Naive thymus-derived CD4-positive, alpha-beta T cell (primary cell): ENCODE measurements around the gene ARIH2. TPM values are rescaled to one million over a fixed set of nuclear protein-coding genes. Genes with fewer than 3 reads are reported as not detected.
A peak's percentile ranks its signal among the peaks of the same experiment; 100 is the strongest.

Experiments used
- ATAC-seq: fragments of 150-1000 bp; cut with Tn5 transposase; 2 replicates; pipeline ENCODE4 v1.10.0; 2021; ENCODE audit warnings: mild to moderate bottlenecking, moderate library complexity
- CTCF ChIA-PET: fragments of 350-600 bp; sonication (Branson Sonifier 250); formaldehyde crosslinking; loops from one replicate; lab custom pipeline; 2021; ENCODE audit warnings: antibody characterized with exemption; lab: Charles Lee
- POLR2A ChIA-PET: fragments of 350-600 bp; sonication (Branson Sonifier 250); formaldehyde crosslinking; loops from one replicate; lab custom pipeline; 2021; ENCODE audit warnings: antibody characterized with exemption, inconsistent platforms; lab: Charles Lee
- DNase-seq, 9 donors: peaks; one replicate each; pipeline versions ENCODE4 v3.0.0 to v3.0.0-alpha.2; 2020 to 2022; ENCODE audit warnings: mixed read lengths in 1 of 9
- H3K27ac ChIP-seq: one replicate; pipeline ENCODE4 v1.7.0; 2013; ENCODE audit warnings: mild to moderate bottlenecking, low read depth, low read length, moderate library complexity
- H3K27me3 ChIP-seq, 2 donors: one replicate each; pipeline ENCODE4 v1.7.0; 2013; ENCODE audit warnings: low read length in 2 of 2, mild to moderate bottlenecking in 2 of 2, moderate library complexity in 2 of 2; ENCODE audit not compliant: control insufficient read depth in 2 of 2, insufficient read depth in 2 of 2
- H3K36me3 ChIP-seq, 3 experiments: 1 replicate in 2 of 3; 2 replicates in 1 of 3; pipeline ENCODE4 v1.7.0; 2013; ENCODE audit warnings: low read length in 3 of 3, mild to moderate bottlenecking in 3 of 3, moderate library complexity in 1 of 3; ENCODE audit not compliant: insufficient read depth in 3 of 3, control insufficient read depth in 2 of 3
- H3K4me1 ChIP-seq, 2 donors: one replicate each; pipeline ENCODE4 v1.7.0; 2013; ENCODE audit warnings: low read length in 2 of 2, mild to moderate bottlenecking in 2 of 2, moderate library complexity in 1 of 2; ENCODE audit not compliant: control insufficient read depth in 2 of 2, insufficient read depth in 2 of 2
- H3K4me3 ChIP-seq: 2 replicates; pipeline ENCODE4 v1.7.0; 2013; ENCODE audit warnings: mild to moderate bottlenecking, low read length
- H3K9me3 ChIP-seq, 3 experiments: 1 replicate in 2 of 3; 2 replicates in 1 of 3; pipeline ENCODE4 v1.7.0; 2013; ENCODE audit warnings: low read length in 3 of 3; ENCODE audit not compliant: control insufficient read depth in 2 of 3
- H3K27ac Mint-ChIP-seq, 9 donors: one replicate each; pipeline ENCODE4 v1.8.0; 2020 to 2022; ENCODE audit warnings: mixed read lengths in 9 of 9, mild to moderate bottlenecking in 8 of 9, moderate library complexity in 5 of 9, inconsistent platforms in 2 of 9
- H3K27me3 Mint-ChIP-seq, 5 donors: one replicate each; pipeline ENCODE4 v1.8.0; 2021 to 2022; ENCODE audit warnings: mixed read lengths in 5 of 5, mild to moderate bottlenecking in 1 of 5
- H3K36me3 Mint-ChIP-seq, 5 donors: one replicate each; pipeline ENCODE4 v1.8.0; 2020 to 2022; ENCODE audit warnings: mixed read lengths in 5 of 5, mild to moderate bottlenecking in 3 of 5, inconsistent platforms in 1 of 5
- H3K4me1 Mint-ChIP-seq, 7 donors: one replicate each; pipeline ENCODE4 v1.8.0; 2020 to 2022; ENCODE audit warnings: mixed read lengths in 7 of 7, mild to moderate bottlenecking in 3 of 7, inconsistent platforms in 1 of 7
- H3K4me3 Mint-ChIP-seq, 10 donors: one replicate each; pipeline ENCODE4 v1.8.0; 2020 to 2022; ENCODE audit warnings: mild to moderate bottlenecking in 10 of 10, mixed read lengths in 10 of 10, moderate library complexity in 6 of 10, inconsistent platforms in 2 of 10
- H3K9me3 Mint-ChIP-seq, 11 donors: one replicate each; pipeline ENCODE4 v1.8.0; 2020 to 2022; ENCODE audit warnings: mixed read lengths in 11 of 11, mild to moderate bottlenecking in 4 of 11, inconsistent platforms in 1 of 11, moderate library complexity in 1 of 11
- intact Hi-C, 2 donors: fragments of 100-400 bp; cut with micrococcal nuclease; formaldehyde crosslinking; loops; one replicate each; pipeline ENCODE4 v1.15.1; 2023
- polyA plus RNA-seq, 2 donors: library from polyadenylated mRNA; unstranded; fragments of 300-500 nt; fragmentation: Illumina TruSeq; gene quantifications; one replicate each; pipeline ENCODE4 v1.2.3, GENCODE V29; 2021
- total RNA-seq, 6 experiments: library from RNA in 5 of 6; stranded (reverse) in 5 of 6; gene quantifications; 1 replicate in 5 of 6; 2 replicates in 1 of 6; pipeline ENCODE4 v1.2.3 and lab custom pipeline; 2021 to 2026

Gene ARIH2
- total and polyA plus RNA-seq, 7 experiments from 2014 or later: 103 to 189 (median 140) TPM

DNA sequence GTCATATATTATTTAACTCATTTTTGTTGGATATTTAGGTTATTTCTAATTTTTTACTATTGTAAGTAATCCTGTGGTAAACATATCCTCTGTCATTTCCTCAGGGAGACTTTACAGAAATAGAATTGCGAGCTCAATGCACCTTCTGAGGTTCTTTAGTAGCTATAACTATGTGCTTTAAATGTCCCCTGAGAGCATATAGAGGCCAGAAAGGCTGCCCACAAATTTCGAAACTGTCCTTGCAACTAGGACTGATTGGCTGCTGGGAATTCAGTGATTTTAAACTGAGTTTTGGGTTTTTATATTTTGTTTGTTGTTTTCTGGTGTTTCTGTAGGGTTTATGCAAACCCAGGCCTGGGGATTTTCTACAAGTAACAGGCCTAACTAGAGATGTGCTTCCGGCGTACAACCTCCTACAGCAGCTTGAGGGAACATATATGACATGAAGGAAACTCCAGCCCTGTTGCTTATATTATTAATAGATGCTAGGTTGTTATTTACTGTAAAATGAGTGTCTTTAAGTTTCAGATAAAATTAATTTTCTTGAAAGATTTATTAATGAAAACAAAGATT, 42.3 kb downstream of the ARIH2 start:
- POLR2A ChIA-PET: no interaction called here
- peaks cover 0 to 54% (median 4%) of the 10 kb centered on the region in 3 experiments for H3K36me3 ChIP-seq
- Mint-ChIP-seq H3K27ac (peak overlapping the region in 1 of 9 donors; percentile 52), H3K4me3 (no peak overlapping the region), H3K27me3 (no peaks in the 10 kb centered on the region), H3K36me3 (peaks cover 0 to 16% (median 3%) of the 10 kb centered on the region in 5 donors), H3K4me1 (peaks cover 0 to 6% (median 3%) of the 10 kb centered on the region in 7 donors), H3K9me3 (no peaks in the 10 kb centered on the region)
- intact Hi-C loops: no loop called here
- H3K27ac ChIP-seq: no peak overlapping the region
- ATAC-seq (no peak), DNase-seq (no peak)
- H3K9me3 ChIP-seq: no peaks in the 10 kb centered on the region
- H3K27me3 ChIP-seq: no peaks in the 10 kb centered on the region
- H3K4me1 ChIP-seq: no peaks in the 10 kb centered on the region
- no peak overlapping the region for H3K4me3 ChIP-seq
- CTCF ChIA-PET: no interaction called here

DNA sequence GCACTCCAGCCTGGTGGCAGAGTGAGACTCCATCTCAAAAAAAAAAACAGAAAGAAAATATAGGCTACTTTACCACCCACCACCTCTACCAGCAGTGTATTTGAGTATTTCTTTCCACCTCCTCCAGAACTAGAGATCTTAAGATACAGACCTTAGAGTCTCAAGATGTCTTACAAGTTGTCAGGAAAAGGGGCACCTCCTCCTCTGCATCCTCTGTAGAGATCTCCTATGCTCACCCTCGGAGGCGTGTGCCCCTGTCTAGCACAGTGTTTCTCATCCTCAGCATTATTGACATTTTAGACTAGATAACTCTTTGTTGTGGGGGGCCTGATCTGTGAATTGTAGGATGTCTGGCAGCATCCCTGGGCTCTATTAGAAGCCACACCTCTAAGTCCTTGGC, 43.7 kb downstream of the ARIH2 start:
- DNase-seq (no peak), ATAC-seq (no peak)
- intact Hi-C loops: no loop called here
- H3K4me3 Mint-ChIP-seq: no peak overlapping the region
- POLR2A ChIA-PET: no interaction called here
- H3K36me3 Mint-ChIP-seq: peaks cover 0 to 21% (median 7%) of the 10 kb centered on the region in 5 donors
- Histone ChIP-seq H3K36me3 (peaks cover 0 to 61% (median 11%) of the 10 kb centered on the region in 3 experiments), H3K27ac (no peak overlapping the region), H3K4me3 (no peak overlapping the region), H3K27me3 (no peaks in the 10 kb centered on the region), H3K4me1 (no peaks in the 10 kb centered on the region), H3K9me3 (no peaks in the 10 kb centered on the region)
- CTCF ChIA-PET: no interaction called here
- no peaks in the 10 kb centered on the region for H3K27me3 Mint-ChIP-seq
- H3K4me1 Mint-ChIP-seq: peaks cover 0 to 11% (median 5%) of the 10 kb centered on the region in 7 donors
- H3K9me3 Mint-ChIP-seq: no peaks in the 10 kb centered on the region
- peak overlapping the region in 6 of 9 donors; percentile 5 to 60 (median 42) for H3K27ac Mint-ChIP-seq

DNA sequence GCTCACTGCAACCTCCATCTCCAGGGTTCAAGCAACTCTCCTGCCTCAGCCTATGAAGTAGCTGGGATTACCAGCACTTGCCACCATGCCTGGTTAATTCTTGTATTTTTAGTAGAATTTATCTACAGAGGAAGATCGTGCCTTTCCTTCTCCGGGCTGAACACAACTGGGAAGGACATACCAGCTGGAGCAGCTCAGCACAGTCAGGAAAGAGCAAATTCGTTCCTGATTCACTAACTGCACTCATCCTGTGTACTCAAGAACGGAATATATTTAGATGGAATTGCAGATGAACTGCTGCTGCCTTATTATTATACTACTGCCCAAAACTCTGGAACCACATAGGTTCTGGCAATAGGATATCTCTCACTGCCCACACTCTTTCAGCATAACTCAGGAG, 44.3 kb downstream of the ARIH2 start:
- no peak for DNase-seq
- Mint-ChIP-seq H3K27ac (peak overlapping the region in 2 of 9 donors; percentile 14 to 62), H3K4me1 (peaks cover 0 to 10% (median 4%) of the 10 kb centered on the region in 7 donors), H3K36me3 (peaks cover 0 to 22% (median 8%) of the 10 kb centered on the region in 5 donors), H3K27me3 (no peaks in the 10 kb centered on the region), H3K4me3 (no peak overlapping the region), H3K9me3 (no peaks in the 10 kb centered on the region)
- H3K27me3 ChIP-seq: no peaks in the 10 kb centered on the region
- no peaks in the 10 kb centered on the region for H3K4me1 ChIP-seq
- no peaks in the 10 kb centered on the region for H3K9me3 ChIP-seq
- ChIA-PET CTCF (no interaction called here), POLR2A (no interaction called here)
- no peak for ATAC-seq
- H3K36me3 ChIP-seq: peaks cover 0 to 61% (median 11%) of the 10 kb centered on the region in 3 experiments
- H3K4me3 ChIP-seq: no peak overlapping the region
- no peak overlapping the region for H3K27ac ChIP-seq
- intact Hi-C loops: no loop called here

DNA sequence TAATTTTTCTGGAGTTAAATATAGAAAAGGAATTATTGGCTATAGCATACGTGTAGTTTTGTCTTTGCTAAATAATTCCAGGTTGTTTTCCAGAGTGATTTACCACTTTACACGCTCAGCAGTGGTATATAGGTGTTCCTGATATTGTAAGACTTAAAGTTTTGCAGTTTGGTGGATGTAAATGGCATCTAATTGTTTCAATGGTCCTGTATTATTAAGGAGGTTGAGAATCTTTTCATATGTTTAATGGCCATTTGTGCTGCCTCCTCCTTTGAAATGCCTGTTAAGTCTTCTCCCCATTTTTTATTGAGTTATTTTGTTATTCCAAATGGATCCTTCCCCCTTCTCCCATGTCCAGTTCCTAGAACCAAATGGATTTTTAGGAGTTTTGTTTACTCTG, 44.9 kb downstream of the ARIH2 start:
- Mint-ChIP-seq H3K27ac (peak overlapping the region in 2 of 9 donors; percentile 28 to 62), H3K9me3 (no peaks in the 10 kb centered on the region), H3K4me1 (peaks cover 0 to 10% (median 4%) of the 10 kb centered on the region in 7 donors), H3K4me3 (peak overlapping the region in 1 of 10 donors; percentile 29), H3K27me3 (no peaks in the 10 kb centered on the region), H3K36me3 (peaks cover 0 to 22% (median 8%) of the 10 kb centered on the region in 5 donors)
- Histone ChIP-seq H3K36me3 (peaks cover 0 to 63% (median 11%) of the 10 kb centered on the region in 3 experiments), H3K27ac (no peak overlapping the region), H3K4me3 (no peak overlapping the region), H3K4me1 (no peaks in the 10 kb centered on the region), H3K9me3 (no peaks in the 10 kb centered on the region), H3K27me3 (no peaks in the 10 kb centered on the region)
- intact Hi-C loops: no loop called here
- CTCF ChIA-PET: no interaction called here
- POLR2A ChIA-PET: no interaction called here
- ATAC-seq (no peak), DNase-seq (no peak)

DNA sequence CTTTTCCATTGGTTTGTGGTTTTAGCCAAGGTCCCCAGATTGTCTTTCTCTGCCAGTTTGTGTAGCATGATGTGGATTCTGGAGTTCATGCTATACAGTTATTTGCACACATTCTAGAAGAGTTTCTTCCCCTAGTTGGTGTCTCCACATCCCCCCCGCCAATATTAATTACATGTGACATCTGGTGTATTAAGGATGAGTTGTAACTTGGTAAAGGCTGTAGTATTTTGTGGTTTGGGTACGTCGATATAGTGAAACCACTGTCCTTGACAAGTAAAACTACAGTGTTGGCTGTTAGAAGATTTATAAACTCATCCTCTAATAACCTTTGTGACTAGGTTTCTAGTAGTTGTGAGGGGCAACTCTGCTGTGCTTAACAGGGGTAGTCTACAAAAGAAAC, 47.7 kb downstream of the ARIH2 start:
- intact Hi-C loops: loop anchor here in 1 of 2 donors (5.0 kb wide), 1 partner anchor 34 kb away; no protein-coding TSS in a partner anchor
- H3K27me3 Mint-ChIP-seq: no peaks in the 10 kb centered on the region
- Histone ChIP-seq H3K27me3 (no peaks in the 10 kb centered on the region), H3K4me1 (no peaks in the 10 kb centered on the region), H3K4me3 (no peak overlapping the region), H3K36me3 (peaks cover 6 to 89% (median 23%) of the 10 kb centered on the region in 3 experiments), H3K9me3 (no peaks in the 10 kb centered on the region), H3K27ac (no peak overlapping the region)
- ChIA-PET CTCF (no interaction called here), POLR2A (no interaction called here)
- H3K9me3 Mint-ChIP-seq: no peaks in the 10 kb centered on the region
- DNase-seq: no peak
- H3K27ac Mint-ChIP-seq: peak overlapping the region in 1 of 9 donors; percentile 22
- H3K4me1 Mint-ChIP-seq: peaks cover 0 to 9% (median 4%) of the 10 kb centered on the region in 7 donors
- ATAC-seq: no peak
- H3K36me3 Mint-ChIP-seq: peaks cover 0 to 41% (median 21%) of the 10 kb centered on the region in 5 donors
- H3K4me3 Mint-ChIP-seq: no peak overlapping the region

DNA sequence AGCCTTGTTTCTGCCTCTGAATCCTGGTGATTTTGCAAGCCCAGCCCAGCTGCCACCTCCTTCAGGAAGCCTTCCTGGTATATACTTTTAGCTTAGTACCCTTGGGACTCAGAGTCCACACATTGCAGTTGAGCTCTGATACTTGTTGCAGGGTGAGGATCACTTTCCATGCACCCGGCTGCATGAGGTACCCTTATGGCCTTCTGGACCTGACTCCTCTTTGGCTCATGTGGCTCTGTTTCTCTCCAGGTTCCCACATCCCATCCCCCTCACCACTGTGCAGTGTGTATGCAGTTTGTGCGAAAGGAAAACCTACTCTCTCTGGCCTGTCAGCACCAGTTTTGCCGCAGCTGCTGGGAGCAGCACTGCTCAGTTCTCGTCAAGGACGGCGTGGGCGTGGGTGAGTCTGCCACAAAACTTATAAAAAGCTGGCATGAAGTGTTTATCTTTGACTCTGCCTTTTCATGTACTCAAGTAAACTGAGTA, 48.3 kb downstream of the ARIH2 start:
- DNase-seq: no peak

More for the DNA sequence above, 48.3 kb downstream of the ARIH2 start:
- no peak for ATAC-seq
- Mint-ChIP-seq H3K4me1 (peaks cover 0 to 9% (median 4%) of the 10 kb centered on the region in 7 donors), H3K27me3 (no peaks in the 10 kb centered on the region), H3K4me3 (peak overlapping the region in 2 of 10 donors; percentile 3 to 62), H3K9me3 (no peaks in the 10 kb centered on the region), H3K27ac (peak overlapping the region in 2 of 9 donors; percentile 20 to 33), H3K36me3 (peaks cover 0 to 43% (median 26%) of the 10 kb centered on the region in 5 donors)
- intact Hi-C loops: loop anchor here in 1 of 2 donors (5.0 kb wide), 1 partner anchor 35 kb away; no protein-coding TSS in a partner anchor
- ChIA-PET CTCF (no interaction called here), POLR2A (no interaction called here)
- Histone ChIP-seq H3K9me3 (no peaks in the 10 kb centered on the region), H3K27ac (no peak overlapping the region), H3K27me3 (no peaks in the 10 kb centered on the region), H3K4me1 (no peaks in the 10 kb centered on the region), H3K4me3 (no peak overlapping the region), H3K36me3 (peaks cover 6 to 89% (median 29%) of the 10 kb centered on the region in 3 experiments)
